ENCODE measurements around the gene NPC1.

GRCh38 chr18:23570912-23571504, 15.3 kb downstream of the NPC1 start:
- TF ChIP-seq CTCF (IDR thresholded peaks at IDR 0.05): no peak
- no peak for TF ChIP-seq POLR2AphosphoS5 (IDR thresholded peaks at IDR 0.05)
